Upper lobe of right lung (tissue), 1 donor: ENCODE results near the gene FIZ1. TPM values are rescaled to one million over a fixed set of nuclear protein-coding genes. Genes with fewer than 3 reads are reported as not detected.
"Not testable (repeated sequence)": the region's sequence is repeated elsewhere in the genome, so short reads cannot be mapped to it uniquely, and the experiment has no call there.

ENCODE experiments used
- ATAC-seq: fragments of 200-7000 bp; cut with Tn5 transposase; one replicate; pipeline ENCODE4 v1.9.1; 2020; ENCODE audit warnings: mild to moderate bottlenecking, moderate library complexity
- DNase-seq: peaks from one replicate; pipeline ENCODE4 v3.0.0-alpha.2; 2020
- H3K27ac ChIP-seq: fragments of 200-600 bp; one replicate; pipeline ENCODE4 v1.8.0; 2022
- H3K27me3 ChIP-seq: fragments of 200-600 bp; one replicate; pipeline ENCODE4 v1.8.0; 2022; ENCODE audit warnings: mild to moderate bottlenecking
- H3K36me3 ChIP-seq: fragments of 200-600 bp; one replicate; pipeline ENCODE4 v1.8.0; 2022
- H3K4me1 ChIP-seq: fragments of 200-600 bp; one replicate; pipeline ENCODE4 v1.8.0; 2022
- H3K4me3 ChIP-seq: fragments of 200-600 bp; one replicate; pipeline ENCODE4 v1.8.0; 2022; ENCODE audit warnings: mild to moderate bottlenecking
- H3K9me3 ChIP-seq: fragments of 200-600 bp; one replicate; pipeline ENCODE4 v1.8.0; 2022
- CTCF ChIP-seq: fragments of 200-600 bp; IDR thresholded peaks from one replicate; pipeline ENCODE4 v1.8.0; 2022; ENCODE audit warnings: antibody characterized with exemption
- intact Hi-C: fragments of 100-400 bp; cut with DNase I; formaldehyde crosslinking; loops from one replicate; pipeline ENCODE4 v1.11.0; 2022
- total RNA-seq: library from RNA; stranded (reverse); fragmentation: NEBNext Ultra II Directional; extraction: Animal tissue kit (Norgen Biotek cat#: 25700); gene quantifications from one replicate; pipeline ENCODE4 v1.2.1, GENCODE V29; 2021
- donor health status: DM: no; HTN: yes; CAD: no; lungs with severe emphysema.

FIZ1 gene
- total RNA-seq, 1 donor from 2014 or later = 14.9 TPM

DNA sequence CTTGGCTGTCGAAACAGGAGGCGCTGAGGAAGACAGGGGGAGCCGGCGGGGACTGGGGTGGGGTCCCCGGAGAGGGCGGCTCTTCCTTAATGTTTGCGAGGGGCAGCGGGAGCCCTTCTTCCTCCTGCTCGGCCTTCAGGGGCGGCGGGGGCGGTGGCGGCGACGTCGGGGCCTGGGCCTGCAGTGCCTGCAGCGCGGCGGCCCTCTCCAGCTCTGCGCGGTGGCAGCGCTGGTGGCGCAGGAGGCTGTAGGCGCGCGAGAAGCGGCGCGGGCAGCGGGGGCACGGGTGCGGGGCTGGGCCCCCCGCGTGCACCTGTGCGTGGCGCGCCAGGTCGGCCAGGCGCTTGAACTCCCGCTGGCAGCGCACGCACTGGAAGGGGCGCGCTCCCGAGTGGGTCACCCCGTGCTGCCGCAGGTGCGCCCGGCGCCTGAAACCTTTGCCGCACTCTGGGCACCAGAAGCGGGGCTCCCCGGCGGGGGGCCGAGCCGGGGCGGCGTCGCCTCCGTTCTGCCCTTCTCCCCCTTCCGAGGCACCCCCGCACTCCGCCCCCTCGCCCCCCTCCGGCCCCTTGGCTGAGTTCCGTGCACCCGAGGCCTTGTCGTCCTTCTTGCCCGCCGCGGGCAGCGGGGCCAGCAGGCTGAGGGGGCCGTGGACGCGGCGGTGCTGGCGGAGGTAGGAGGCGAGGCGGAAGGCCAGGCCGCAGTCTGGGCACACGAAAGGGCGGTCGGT, 21.1 kb downstream of the FIZ1 start:
- Histone ChIP-seq H3K9me3 (no peaks in the 10 kb centered on the region), H3K27ac (no peak overlapping the region), H3K36me3 (no peaks in the 10 kb centered on the region), H3K4me3 (no peak overlapping the region), H3K27me3 (no peaks in the 10 kb centered on the region), H3K4me1 (peaks cover 15% of the 10 kb centered on the region)
- no peak for TF ChIP-seq CTCF
- no peak for DNase-seq
- intact Hi-C loops = no loop called here
- ATAC-seq = no peak

DNA sequence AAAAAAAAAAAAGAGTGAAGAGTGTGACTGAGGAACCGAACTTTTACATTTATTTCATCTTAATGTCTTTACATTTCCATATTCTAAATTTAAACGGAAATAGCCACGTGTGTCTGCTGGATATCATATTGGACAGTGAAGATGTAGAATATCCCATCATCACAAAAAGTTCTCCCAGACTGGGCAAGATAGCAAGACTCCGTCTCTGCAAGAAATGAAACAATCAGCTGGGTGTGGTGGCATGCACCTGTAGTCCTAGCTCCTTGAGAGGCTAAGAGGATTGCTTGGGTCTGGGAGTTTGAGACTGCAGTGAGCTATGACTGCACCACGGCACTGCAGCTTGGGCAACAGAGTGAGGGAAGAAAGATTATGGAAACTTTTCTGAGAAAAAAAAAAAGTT, 22.6 kb downstream of the FIZ1 start:
- TF ChIP-seq CTCF = no peak
- intact Hi-C loops = no loop called here
- no peak overlapping the region for H3K4me3 ChIP-seq
- DNase-seq = no peak
- no peaks in the 10 kb centered on the region for H3K9me3 ChIP-seq
- no peak for ATAC-seq
- no peak overlapping the region for H3K27ac ChIP-seq
- no peaks in the 10 kb centered on the region for H3K27me3 ChIP-seq
- peaks cover 7% of the 10 kb centered on the region for H3K4me1 ChIP-seq
- no peaks in the 10 kb centered on the region for H3K36me3 ChIP-seq

GRCh38 chr19:55573929-55574328, 25.4 kb downstream of the FIZ1 start:
- H3K27ac ChIP-seq, H3K9me3 ChIP-seq, DNase-seq, H3K4me1 ChIP-seq, intact Hi-C loops, H3K36me3 ChIP-seq, ATAC-seq, H3K27me3 ChIP-seq, H3K4me3 ChIP-seq: not testable (repeated sequence)

GRCh38 chr19:55569477-55569876, 29.8 kb downstream of the FIZ1 start:
- H3K36me3 ChIP-seq, H3K9me3 ChIP-seq, intact Hi-C loops, H3K27me3 ChIP-seq, ATAC-seq, H3K27ac ChIP-seq, H3K4me1 ChIP-seq, H3K4me3 ChIP-seq, DNase-seq: not testable (repeated sequence)

DNA sequence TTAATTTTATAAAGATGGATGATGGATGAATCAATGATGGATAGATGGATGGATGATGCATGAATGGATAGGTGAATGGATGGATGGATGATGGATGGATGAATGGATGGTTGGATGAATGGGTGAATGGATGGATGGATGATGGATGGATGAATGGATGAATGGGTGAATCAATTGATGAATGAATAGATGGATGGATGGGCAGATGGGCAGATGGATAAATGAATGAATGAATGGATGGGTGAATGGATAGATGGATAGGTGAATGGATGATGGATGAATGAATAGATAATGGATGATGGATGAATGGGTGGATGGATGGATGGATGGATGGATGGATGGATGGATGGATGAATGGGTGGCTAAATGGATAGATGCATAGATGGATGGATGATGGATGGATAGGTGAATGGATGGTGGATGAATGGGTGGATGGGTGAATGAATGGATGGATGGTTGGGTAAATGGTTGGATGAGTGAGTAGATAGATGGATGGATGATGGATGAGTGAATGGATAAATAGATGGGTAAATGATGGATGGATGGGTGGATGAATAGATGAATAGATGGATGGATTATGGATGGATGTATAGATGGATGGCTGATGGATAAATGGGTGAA, 31.5 kb downstream of the FIZ1 start:
- H3K4me3 ChIP-seq = no peak overlapping the region
- intact Hi-C loops = no loop called here

GRCh38 chr19:55566823-55567222, 32.5 kb downstream of the FIZ1 start:
- H3K27me3 ChIP-seq = no peaks in the 10 kb centered on the region
- no peak overlapping the region for H3K27ac ChIP-seq
- no peaks in the 10 kb centered on the region for H3K4me1 ChIP-seq
- TF ChIP-seq CTCF = no peak
- intact Hi-C loops = no loop called here
- ATAC-seq (no peak), DNase-seq (no peak)
- no peaks in the 10 kb centered on the region for H3K9me3 ChIP-seq
- no peaks in the 10 kb centered on the region for H3K36me3 ChIP-seq
- no peak overlapping the region for H3K4me3 ChIP-seq

More for the DNA sequence above, 31.5 kb downstream of the FIZ1 start:
- H3K36me3 ChIP-seq = no peaks in the 10 kb centered on the region
- H3K27me3 ChIP-seq = no peaks in the 10 kb centered on the region
- H3K27ac ChIP-seq = no peak overlapping the region
- DNase-seq (no peak), ATAC-seq (no peak)
- H3K4me1 ChIP-seq = no peaks in the 10 kb centered on the region
- H3K9me3 ChIP-seq = no peaks in the 10 kb centered on the region
- no peak for TF ChIP-seq CTCF
